Colon (tissue), 2 donors: ENCODE data around the gene CDC73.
"Not testable (repeated sequence)": the region's sequence is repeated elsewhere in the genome, so short reads cannot be mapped to it uniquely, and the experiment has no call there.

ENCODE experiments used
- FAIRE-seq: peaks from 2 replicates; lab custom pipeline; 2012; peaks lifted over from hg19 to GRCh38; lab: Jason Lieb, UNC
- donor health status: control.
- donor health status: control.

CDC73 gene

DNA sequence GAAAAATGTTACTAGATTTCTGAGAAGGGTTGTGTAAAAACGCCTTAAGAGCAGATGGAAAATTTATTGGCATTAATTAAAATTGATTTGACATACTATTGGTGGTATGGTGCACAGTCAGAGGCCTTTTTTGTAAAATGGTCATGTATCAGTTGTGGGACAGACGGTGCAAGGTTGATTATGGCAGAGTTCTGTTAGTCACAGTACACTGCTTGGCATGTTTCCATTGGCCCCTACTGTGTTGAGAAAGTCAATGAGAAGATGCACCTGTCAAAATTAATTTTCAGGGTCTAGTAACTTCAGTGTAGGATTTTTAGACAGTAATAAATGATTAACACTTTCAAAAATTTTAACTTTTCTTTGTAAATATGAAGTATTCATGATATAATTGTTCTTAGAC, 60.2 kb downstream of the CDC73 start:
- FAIRE-seq: no peak

DNA sequence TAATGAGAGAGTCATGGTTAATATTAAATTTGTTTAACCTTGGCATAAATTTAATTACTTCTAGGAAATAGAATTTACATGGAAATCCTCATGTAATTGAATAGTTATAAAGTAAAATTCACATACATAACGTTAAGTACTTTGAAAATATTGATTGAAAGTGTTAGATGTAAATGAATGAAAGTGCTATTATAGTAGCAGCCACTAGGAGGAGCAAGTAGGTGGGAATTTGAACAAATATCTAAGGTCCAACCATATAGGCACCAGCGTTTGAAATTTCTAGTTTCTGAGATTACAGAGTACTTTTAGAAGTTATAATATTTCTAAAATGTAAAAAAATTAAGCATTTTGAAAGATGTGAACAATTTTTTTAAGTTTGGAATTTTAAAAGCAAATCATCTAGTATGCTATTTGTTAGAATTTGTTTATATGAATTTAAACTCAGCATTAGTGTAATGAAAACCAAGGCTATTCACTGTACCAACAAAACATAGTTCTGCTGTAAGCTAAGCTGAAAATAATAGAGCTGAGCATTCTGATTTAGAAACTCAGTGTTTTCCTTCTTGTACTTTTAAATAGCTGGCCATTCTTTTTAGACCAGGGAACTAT, 61.3 kb downstream of the CDC73 start:
- FAIRE-seq: peak; percentile 92

DNA sequence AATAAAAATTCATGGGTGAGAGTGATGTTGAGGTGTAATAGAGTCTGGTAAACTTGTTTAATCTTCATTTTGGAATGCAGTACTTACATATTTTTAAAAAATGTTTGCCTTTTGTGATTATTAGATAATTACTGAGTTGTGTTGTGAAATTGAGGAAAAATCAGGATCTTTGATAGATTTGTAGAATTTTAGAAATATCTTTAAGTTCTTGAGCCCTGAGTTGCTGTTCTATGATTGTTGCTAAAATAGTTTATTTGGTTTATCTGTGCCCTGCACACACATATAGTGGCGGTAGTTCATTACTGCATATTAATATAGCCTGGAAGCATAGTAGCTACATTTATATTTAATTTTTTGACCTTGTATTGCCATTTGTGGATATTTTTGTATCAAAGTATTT, 62.9 kb downstream of the CDC73 start:
- FAIRE-seq: no peak

DNA sequence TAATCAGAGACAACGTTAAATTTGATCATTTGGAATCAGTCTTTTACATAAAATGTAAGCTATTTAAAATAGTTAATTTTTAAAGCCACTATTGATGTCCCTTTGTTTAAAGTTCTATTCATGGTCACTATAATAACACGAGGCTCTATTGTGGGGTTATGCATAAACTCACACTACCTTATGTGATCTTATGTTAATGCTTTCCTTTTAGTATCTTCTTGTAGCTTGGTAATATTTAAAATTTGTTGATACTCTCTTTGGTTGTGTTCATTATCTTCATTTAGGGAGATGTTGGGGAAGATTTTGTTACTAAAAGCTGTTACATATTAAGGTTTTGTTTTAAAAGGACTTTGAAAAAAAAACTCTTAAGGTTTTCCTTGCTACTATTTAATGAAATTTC, 63.4 kb downstream of the CDC73 start:
- FAIRE-seq: no peak

DNA sequence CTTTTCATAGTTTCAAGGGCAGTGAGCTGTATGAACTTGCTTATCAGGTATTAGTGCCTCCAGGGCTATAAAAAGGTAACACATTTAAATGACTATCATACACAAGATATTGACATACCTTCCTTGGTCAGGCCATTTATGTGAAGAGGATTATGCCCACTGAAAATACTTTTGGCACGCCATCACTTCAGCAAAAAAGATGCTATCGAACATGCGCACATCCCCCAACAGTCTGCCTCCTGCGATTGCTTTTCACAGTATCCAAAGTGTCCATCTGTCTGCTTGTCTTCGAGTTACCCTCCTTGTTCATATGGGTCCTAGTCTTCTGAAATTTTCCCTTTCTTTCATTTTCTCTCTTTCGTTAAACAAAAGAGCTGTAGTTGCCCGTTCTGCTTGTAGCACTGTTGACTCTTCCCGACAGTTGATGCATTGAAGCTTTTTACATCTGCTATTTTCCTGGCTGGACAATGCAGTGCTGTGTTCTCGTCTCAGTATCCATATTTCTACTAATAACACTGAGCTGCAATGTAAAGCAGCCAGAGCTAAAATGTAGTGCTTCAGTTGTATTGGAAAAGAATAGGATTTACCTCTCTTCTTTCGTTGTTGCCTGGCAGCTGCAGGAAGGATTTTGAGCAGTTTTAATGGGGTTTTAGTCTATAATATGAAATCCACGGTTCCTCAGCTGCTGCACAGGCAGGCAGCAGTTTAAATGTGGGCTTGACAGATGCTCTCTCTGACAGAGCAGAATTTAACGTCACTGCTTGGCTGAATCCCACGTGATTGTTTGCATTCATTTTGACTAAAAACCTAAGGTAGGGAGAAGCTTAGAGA, 64.3 kb downstream of the CDC73 start, which contains the start of gene B3GALT2:
Gene B3GALT2, minus strand, starts transcription at position 713 of the 831 bp plus-strand sequence. CDS start 5,051 bp downstream, outside the sequence.
- FAIRE-seq: no peak

DNA sequence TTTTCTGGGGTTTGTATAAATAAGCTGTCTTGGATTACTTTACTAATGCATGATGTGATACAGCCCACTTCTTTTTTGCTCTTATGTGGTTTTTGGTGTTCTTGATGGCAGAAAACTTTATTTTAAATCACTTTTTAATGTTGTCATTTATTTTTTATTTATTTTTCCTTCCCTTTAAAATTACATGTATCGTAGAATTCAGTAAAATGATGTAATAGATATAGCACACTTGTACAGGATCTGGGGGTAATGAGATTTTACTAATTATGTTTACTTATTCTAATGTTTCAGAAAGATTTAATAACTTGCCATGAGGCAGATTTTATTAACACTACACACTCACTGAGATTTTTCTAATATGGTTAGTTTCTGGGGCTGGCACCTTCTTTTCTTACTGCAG, 65.3 kb downstream of the CDC73 start:
- FAIRE-seq: no peak

DNA sequence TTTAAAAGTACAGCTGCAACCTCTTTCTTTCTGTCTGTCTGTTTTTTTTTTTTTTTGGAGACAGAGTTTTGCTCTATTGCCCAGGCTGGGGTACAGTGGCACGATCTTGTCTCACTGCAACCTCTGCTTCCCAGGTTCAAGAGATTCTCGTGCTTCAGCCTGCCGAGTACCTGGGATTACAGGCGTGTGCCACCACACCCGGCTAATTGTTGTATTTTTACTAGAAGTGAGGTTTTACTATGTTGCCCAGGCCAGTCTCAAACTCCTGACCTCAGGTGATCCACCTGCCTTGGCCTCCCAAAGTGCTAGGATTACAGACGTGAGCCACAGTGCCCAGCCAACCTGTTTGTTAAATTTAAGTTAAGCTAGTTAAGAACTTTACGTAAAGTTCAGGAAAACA, 67.1 kb downstream of the CDC73 start:
- not testable (repeated sequence) for FAIRE-seq

DNA sequence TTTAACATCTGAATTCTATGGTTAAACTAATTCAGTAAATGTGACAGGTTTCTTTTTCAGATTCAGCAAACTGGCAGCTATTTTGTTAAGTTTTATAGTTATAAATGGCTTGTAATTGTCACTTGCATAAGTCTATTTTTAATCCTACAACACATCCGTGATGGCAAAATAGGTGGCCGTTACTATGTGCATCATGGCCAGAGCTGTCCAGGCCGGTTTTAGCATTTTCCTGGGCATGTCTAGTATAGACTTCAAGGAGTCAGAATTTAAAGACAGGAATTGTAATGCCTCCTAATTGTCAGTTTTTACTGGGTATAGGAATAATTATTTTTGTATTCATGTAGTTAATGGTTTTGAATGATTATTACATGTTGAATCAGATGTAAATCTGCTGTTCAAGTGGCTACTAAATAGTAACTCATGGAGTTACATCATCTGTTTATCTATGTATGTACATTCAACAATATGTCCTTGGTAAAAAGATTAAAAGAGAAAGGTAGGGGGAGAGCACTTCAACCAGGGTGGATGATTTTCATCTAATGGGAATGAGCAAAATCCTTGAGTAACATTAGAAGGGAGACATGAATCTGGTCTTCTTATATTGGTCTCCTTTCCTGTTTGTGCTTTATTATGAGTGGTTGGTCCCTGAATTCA, 67.7 kb downstream of the CDC73 start:
- FAIRE-seq: no peak

DNA sequence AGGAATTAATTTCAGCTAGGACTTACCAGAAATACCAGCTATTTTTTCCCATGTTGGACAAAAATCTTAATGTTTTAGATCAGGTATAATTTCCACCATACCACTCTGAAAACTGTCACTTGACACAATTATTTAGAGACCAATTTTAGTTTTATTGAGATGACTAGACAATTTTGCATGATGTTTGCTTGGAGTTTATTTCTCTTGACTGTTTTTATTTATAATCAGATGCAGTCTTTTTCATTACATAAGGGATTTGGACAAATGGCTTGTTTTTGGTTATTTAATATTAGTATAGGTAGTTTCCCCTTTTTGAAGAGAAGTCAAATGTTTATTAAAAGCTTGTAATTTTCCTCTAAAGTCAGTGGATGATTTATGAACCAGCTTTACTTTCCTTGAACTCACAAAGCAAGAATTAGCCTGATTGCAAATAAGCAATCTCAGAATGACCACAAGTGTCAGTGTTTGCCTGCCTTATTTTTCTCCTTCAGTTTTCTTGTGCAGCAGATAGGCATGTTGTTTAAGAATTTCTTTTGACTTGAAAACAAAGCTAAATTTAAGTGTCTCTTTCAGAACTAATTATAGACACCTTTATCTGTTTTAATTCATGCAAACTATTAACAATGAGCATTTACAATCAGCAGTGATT, 68.4 kb downstream of the CDC73 start:
- no peak for FAIRE-seq

DNA sequence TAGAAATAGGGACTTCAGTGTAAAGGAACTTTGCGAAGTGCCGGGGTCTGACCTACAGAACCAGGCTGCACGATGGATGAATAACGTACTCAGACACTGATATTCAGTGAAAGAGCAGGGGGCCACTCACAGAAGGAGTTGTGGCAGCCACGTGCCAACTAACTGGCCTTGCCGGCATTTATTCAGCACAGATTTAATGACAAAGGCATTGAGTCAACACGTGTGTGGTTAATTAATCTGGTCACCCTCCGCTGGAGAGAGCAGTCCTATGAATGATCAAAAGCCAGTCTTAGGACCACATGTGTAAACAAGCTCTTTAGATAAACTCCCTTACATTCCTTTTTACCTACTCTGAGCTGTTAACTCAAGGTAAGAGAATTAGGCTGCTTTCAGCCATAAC, 70.8 kb downstream of the CDC73 start:
- no peak for FAIRE-seq

DNA sequence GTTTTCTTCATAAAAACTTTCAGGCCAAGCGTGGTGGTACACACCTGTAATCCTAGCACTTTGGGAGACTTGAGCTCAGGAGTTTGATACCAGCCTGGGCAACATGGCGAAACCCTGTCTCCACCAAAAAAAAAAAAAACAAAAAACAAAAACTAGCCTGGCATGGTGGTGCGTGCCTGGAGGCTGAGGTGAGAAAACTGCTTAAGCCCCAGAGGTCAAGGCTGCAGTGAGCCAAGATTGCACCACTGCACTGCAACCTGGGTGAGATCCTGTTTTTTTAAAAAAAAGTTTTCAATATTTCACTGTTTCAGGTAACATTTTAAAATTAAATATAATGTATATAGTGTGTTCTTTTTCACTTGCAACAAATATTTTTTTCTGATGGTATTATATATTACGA, 78.1 kb downstream of the CDC73 start:
- FAIRE-seq: no peak

DNA sequence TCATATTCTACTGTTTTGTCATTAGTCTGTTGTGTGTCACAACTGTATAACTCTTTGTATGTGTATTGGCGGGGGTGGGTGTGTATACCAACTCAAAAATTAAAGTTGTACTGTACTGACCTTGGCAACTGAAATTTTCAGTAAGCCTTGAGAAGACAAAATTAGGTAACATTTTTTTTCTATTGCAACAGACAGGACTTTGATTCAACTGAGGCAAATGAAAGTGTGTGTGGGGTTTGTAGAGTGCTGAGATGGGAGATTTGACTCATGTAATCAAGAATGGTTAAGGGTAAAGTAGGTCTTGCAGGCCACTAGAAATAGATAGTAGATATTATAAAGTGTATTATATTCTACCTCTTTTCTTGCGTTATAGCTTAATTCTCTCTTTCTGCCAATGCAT, 79.2 kb downstream of the CDC73 start:
- no peak for FAIRE-seq

DNA sequence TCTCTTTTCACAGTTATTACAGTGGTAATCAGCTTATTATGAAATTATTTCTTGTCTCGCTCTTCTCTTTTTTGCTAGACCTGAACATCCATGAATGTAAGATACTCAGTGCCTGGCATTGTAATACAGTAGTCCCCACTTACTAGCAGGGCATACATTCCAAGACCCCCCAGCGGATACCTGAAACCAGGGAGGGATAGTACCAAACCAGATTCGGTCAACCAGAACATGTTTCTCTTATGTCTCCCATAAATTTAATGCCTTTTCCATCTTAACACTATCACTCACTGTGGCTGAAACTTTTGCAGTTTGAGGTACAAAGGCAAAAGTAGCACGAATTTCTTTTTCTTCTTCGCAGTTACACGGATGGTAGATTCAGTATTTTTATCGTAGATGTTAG, 89.2 kb downstream of the CDC73 start:
- no peak for FAIRE-seq

DNA sequence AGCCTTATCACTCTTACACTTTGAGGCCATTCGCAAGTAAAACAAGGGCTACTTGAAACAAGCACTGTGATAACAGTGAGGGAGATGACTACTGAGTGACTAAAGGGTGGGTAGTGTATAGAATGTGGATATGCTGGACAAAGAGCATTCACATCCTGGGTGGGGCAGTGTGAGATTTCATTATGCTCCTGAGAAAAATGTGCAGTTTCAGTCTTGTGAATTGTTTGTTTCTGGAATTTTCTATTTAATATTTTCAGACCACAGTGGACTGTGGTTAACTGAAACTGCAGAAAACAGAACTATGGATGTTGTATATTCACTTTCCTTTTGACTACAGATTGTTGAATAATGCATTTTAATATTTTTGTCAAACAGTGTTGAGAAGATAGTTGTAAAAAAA, 89.7 kb downstream of the CDC73 start:
- FAIRE-seq: no peak

DNA sequence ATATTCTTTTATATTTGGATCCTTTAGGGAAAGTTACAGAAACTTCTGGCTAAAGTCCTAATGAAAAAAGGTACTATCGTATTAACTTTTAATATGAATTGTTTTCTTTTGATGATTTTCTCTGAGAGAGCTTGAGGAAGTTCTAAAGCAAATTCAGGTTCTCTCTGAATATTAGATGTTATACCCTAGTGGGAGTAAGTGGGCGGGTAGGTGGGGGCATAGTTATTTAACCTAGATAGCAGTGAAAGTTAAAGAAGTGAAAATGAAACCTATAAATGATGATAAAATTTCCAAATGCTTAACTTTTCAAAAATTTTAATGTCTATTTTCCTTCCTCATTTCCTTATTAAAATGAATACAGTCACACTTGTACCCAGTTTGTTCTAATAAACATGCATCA, 90.8 kb downstream of the CDC73 start:
- FAIRE-seq: no peak

DNA sequence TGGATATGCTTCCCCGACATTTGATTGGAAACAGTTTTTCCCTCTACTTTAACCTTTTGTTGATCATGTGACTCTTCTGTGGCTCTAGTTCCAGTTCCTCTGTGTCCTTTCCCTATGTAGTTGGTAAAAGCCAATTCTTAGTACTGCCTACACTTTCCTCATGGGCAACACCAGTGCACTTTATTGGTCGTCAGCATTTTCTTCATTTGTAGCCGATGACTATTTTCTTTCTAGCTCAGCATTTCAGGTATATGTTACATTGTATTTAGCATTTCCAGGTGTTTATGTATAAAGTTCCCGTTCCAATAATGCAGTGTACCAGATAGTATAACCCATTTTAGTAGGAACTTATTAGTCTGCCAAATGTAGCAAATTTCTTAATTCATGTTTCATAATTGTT, 92.2 kb downstream of the CDC73 start:
- no peak for FAIRE-seq

DNA sequence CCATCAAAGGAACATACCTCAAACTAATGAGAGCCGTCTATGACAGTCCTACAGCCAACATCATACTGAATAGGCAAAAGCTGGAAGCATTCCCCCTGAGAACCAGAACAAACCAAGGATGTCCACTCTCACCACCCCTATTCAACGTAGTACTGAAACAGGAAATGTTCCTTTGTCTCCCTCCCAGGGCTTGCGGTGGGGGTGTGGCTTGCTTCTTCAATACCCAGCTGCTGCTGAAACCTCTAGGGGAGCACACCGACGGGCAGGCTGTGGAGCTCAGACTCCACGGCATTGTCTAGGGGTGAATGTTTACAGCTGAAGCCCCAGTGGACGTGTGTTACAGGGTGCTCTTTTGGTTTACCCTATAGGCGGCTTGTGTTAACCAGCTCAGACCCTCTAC, 95.1 kb downstream of the CDC73 start:
- no peak for FAIRE-seq

DNA sequence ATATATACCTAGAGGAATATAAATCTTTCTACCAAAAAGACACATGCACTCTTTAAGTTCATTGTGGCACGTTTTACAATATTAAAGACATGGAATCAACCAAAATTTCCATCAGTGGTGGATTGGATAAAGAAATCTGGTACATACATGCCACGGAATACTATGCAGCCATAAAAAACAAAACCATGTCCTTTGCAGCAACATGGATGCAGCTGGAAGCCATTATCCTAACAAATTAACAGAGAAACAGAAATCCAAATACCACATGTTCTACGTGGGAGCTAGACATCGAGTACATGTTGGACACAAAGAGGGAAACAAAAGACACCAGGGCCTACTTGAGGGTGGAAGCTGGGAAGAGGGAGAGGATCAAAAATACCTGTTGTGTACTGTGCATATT, 97.6 kb downstream of the CDC73 start:
- FAIRE-seq: no peak

DNA sequence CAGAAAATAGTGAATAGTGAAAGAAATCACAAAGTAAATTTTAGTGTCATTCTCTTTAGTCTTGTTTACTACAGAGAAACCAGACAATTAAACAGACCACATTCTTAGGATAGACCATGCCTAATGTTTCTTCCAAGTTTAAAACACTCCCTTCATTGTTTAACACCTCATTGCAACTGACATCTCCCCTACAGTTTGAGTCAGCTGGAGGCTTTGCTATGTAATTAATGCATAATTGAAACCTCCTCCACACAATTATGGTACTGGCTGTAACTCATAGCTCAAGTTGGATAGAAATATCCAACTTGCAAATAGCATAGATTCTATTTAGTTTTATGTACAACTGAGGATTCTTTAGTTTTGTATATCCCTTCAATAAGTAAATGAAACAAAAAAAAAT, 99.8 kb downstream of the CDC73 start:
- FAIRE-seq: no peak

DNA sequence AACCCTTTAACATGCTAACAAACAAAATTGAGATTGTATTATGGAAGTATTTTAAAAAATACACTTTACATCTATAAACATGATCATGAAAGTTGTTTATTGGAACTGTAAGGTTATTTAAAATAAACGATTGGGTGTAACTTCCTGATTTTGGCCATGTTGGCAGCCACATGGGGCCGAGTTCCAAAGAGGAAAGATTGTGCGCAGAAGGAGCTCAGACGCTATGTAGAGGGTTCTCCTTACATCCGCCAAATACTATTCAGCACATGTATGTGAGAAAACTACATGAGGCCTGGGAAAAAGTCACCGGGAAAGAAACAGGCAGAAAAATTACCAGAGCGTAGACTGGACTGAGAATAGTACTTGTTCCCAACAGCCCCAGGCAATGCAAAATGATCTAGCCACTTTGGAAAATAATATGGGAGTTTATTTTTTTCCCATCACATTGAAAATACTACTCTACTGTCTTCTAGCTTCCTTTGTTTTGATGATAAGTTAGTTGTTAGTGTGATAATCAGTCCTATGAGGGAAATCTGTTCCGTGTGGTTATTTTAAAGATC, 100.3 kb downstream of the CDC73 start:
- no peak for FAIRE-seq

DNA sequence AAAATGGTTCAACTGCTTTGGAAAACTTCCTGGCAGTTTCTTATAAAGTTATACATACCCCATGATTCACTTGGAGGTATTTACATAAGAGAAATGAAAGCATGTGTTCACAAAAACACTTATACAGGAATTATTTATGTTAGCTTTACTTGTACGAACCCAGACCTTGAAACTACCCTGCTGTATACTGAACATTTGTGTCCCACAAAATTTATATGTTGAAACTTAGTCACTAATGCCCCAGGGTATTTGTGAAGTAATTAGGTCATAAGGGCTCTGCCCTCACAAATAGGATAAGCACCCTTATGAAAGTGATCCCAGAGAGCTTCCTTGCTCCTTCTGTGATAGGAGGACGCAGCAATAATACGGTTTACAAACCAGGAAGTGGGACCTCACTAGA, 107.3 kb downstream of the CDC73 start:
- FAIRE-seq: no peak

DNA sequence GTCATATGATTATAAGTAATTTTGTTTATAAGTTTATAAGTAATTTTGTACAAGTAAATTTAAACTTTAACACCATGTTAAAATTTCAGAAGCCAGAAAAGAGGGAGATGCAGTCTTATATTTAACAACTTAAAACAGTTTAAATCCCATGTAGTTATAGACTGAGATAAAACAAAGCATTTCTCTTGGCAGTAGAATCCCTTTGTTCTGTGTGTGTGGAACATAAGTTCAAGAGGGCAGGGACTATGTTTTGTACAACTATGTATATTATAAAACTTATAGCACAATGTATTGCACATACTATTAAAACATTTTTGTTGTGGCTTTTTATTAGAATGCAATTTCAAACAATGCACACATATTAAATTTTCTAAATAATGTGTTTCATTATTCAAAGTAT, 109.3 kb downstream of the CDC73 start:
- not testable (repeated sequence) for FAIRE-seq

DNA sequence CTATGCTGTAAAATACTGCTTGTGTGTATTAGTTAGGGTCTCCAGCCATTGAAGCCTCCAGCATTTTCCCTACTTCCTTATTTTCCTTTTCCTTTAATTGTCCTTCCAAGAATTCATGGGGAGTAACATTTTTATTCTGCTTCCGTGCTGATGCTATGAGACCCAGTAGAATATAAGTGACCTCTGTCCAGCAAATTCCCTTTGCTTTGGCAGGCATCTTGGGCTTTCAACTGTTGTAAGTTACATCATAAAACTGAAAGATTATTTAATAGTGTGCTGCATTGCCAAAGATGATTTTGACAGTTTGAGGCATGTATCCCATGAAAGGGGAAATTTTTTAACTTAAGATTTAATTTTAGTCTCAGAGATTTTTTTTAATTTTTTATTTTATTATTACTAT, 112.7 kb downstream of the CDC73 start:
- no peak for FAIRE-seq
